ENCODE results near the gene COL3A1. TPM values are rescaled to one million over a fixed set of nuclear protein-coding genes. Genes with fewer than 3 reads are reported as not detected.

COL3A1 gene
- polyA plus RNA-seq, 3 donors: 988 to 1,115 (median 1,011) TPM

- no peak for DNase-seq (ENCODE audit: low read depth in 3 of 3, low spot score in 2 of 3)
Observed at GRCh38 chr2:189014449-189015138, 40.4 kb downstream of the COL3A1 start.

- DNase-seq (ENCODE audit: low read depth in 3 of 3, low spot score in 2 of 3): no peak
Observed at GRCh38 chr2:189015359-189015758, 41.2 kb downstream of the COL3A1 start.

DNA sequence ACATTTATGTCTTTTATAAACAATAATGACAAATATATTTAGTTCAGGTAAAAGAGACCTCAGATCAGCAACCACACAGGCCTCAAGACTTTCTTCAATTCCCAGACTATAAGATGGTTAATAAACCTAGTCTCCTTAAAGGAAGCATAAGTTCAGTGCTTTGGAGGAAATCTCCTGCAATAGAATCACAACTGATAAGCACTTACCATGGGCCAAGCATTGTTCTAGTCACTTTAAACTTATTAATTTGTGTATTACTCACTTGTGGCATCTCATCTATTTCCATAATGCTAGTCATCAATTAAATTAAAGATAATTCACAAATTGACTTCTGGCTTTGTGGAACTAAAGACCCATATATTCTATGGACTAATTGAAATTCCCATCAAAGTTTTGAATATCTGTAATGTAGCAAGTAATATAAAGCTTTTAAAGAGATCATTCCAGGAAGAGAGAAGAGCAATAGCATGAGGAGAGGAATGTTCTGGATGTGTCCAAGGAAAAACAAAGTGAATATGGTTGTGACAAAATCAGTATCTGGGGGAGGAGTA, 42.2 kb downstream of the COL3A1 start:
- DNase-seq (ENCODE audit: low read depth in 3 of 3, low spot score in 2 of 3): no peak

DNA sequence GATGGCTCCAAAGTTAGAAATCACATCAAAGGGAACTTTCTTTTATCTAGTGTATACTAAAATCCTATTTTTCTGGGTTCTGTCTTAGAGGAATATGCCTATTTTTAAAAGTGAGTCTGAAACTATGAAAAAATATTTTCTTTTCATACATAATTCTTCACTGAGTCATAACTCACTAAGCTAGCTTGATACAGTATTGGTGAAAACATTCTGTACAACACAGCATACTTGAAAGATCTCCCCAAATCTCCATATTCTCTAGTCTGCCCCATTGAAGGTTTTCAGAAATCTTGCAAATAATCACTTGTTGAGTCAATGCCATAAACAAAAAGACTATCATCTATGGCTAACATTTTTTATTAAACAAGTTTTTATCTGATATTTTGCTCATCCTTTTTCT, 44.5 kb downstream of the COL3A1 start:
- DNase-seq (ENCODE audit: low read depth in 3 of 3, low spot score in 2 of 3): no peak

- no peak for DNase-seq (ENCODE audit: low read depth in 3 of 3, low spot score in 2 of 3)
Observed at GRCh38 chr2:189020179-189020578, 46.0 kb downstream of the COL3A1 start.

DNA sequence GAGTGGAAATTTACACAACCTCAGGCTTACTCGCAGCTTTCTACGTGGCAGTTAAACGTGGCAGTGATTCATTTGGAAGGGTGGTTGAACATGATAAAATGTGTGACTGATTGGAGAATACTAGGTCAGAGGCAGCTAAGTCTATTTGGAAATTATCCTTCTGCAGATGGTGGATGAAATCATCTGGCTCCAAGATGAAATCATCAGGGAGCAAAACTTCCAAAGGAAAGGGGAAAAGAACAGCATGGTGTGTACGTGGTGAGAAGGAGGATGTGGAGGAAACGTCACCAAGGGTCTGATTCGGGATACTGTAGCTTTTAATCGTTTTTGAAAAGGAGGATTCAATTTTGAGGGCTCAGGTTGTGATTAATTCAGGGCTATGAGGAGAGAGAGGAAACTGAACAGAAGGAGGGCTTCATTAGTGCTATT, 47.9 kb downstream of the COL3A1 start:
- DNase-seq (ENCODE audit: low read depth in 3 of 3, low spot score in 2 of 3): no peak

DNA sequence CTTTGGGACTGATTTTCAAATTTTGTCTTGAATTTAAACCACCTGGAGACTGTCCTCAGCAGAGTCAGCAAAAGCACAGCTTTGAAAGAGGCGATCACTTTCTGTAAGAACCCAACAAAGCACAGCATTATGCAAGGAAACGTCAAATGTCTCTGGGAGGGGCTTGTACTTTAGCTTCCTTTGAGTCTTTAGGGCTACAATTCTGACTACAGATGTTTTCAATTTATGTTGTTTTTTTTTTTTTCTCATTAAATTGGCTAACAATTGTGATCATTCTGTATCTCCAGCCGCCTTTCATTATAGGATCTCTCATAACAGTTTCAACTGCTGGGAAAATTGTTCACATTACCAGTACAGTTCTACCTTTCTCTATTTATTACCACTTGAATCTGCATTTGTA, 48.3 kb downstream of the COL3A1 start:
- no peak for DNase-seq (ENCODE audit: low read depth in 3 of 3, low spot score in 2 of 3)

DNA sequence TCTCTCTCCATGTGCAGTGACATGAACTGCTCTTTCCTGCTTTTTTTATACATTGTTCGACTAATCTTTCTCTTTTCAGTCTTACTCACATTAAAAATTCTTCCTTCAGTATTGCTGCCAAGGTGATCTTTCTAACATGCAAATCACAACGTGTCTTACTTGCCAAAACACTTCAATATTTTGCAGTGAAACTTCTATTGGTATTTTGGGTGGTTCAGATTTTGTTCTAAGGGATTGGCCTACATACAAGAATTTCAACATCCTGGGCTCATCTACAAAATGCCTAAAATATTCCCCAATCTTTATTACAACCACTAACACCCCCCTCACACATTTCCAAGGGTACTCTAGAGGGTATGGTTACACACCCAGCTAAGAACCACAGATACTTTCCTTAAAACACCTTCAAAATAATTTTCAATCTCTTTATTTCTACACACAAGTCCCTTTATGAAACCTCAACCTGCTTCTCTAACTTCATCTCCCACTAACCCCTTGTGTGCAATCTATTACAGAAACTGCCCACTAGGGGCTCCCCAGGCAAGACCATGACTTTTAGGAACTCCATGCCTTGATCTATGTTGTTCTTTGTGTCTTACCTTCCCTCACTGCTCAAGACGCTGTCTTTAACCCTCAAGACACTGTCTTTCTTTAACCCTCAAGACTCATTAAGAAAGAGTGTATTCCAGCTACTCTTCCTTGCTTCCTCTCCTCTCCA, 50.9 kb downstream of the COL3A1 start:
- no peak for DNase-seq (ENCODE audit: low read depth in 3 of 3, low spot score in 2 of 3)

DNA sequence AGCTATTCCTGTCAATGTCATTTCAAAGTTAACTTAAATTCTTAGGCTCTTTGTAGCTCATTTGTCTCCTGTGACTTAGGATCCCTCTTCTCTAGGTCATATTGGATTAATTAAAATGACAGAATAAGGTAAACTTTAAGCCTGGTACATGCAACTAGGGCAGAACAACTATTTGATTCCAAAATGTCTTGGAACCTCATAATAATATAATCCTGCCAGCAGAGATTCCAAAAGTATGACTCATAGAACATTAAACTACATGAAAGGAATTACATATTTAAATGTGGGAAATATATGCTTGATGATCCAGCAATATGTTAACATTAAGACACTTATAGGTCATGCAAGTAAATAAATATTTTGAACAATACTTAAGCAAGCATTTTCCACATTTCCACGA, 63.3 kb downstream of the COL3A1 start:
- DNase-seq (ENCODE audit: low read depth in 3 of 3, low spot score in 2 of 3): no peak

- DNase-seq (ENCODE audit: low read depth in 3 of 3, low spot score in 2 of 3): no peak
Observed at GRCh38 chr2:189045836-189046235, 71.7 kb downstream of the COL3A1 start.

- DNase-seq (ENCODE audit: low read depth in 3 of 3, low spot score in 2 of 3): no peak
Observed at GRCh38 chr2:189046320-189046719, 72.1 kb downstream of the COL3A1 start.

GRCh38 chr2:189047171-189047888, 73.2 kb downstream of the COL3A1 start:
- no peak for DNase-seq (ENCODE audit: low read depth in 3 of 3, low spot score in 2 of 3)

- no peak for DNase-seq (ENCODE audit: low read depth in 3 of 3, low spot score in 2 of 3)
Observed at GRCh38 chr2:189048189-189048588, 74.0 kb downstream of the COL3A1 start.

- no peak for DNase-seq (ENCODE audit: low read depth in 3 of 3, low spot score in 2 of 3)
Observed at GRCh38 chr2:189049709-189050164, 75.6 kb downstream of the COL3A1 start.

DNA sequence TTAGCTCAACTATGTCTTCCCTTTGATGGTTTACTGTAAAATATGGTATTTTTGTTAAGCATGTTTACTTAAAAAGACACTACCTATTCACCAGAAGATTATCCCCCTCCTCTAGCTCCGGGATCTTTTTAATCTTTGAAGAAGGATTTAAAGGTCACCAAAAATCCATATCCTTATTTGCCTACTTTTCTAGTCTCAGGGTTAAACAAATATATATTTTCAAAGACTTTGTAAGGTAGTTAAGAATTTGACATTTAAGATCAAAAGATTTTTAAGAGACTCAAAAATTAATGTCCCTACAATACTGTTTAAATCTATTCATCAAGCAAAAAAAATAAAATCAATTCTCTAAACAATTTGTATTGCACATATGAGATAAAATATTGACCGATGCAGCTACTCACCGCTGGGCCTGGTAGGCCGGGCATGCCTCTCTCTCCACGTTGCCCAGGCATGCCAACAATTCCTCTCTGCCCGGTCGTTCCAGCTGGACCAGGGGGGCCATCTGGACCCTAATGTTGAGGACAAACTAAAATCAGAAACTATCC, 76.1 kb downstream of the COL3A1 start:
- DNase-seq (ENCODE audit: low read depth in 3 of 3, low spot score in 2 of 3): no peak

GRCh38 chr2:189056200-189057106, 82.3 kb downstream of the COL3A1 start:
- DNase-seq (ENCODE audit: low read depth in 3 of 3, low spot score in 2 of 3): no peak

- no peak for DNase-seq (ENCODE audit: low read depth in 3 of 3, low spot score in 2 of 3)
Observed at GRCh38 chr2:189057316-189057715, 83.1 kb downstream of the COL3A1 start.

DNA sequence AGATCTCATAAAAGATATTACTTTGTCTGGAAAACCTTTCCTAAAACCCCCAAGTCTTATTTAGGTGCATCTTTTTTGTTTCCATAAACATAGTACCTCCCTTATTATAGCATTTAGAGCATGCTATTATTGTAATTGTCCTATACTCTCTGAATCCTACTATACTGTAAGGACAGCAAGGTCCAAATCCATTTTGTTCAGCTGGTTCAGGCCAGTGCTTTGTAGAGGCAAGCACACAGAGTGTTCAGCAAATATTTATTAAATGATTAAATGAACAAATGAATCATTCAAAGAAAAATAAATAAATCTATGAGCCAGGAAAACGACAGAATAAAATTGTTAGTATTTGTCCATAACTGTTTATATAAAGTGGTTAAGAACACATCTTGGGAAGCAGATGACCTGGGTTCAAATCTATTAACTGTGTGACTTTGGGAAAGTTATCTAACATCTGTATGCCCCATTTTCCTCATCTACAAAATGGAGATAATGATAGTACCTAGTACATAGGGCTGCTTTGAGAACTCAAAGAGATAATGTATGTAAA, 86.0 kb downstream of the COL3A1 start:
- DNase-seq (ENCODE audit: low read depth in 3 of 3, low spot score in 2 of 3): no peak
